ENCODE data around the gene ITGB8. TPM values are rescaled to one million over a fixed set of nuclear protein-coding genes. Genes with fewer than 3 reads are reported as not detected.

ITGB8 gene
- total and polyA plus RNA-seq, 9 of the 15 experiments (the other 6 are each of a cell fraction or from before 2014, with no cell fraction given), result under 0.01 to 0.03 (median 0.02) TPM; not detected in 6

DNA sequence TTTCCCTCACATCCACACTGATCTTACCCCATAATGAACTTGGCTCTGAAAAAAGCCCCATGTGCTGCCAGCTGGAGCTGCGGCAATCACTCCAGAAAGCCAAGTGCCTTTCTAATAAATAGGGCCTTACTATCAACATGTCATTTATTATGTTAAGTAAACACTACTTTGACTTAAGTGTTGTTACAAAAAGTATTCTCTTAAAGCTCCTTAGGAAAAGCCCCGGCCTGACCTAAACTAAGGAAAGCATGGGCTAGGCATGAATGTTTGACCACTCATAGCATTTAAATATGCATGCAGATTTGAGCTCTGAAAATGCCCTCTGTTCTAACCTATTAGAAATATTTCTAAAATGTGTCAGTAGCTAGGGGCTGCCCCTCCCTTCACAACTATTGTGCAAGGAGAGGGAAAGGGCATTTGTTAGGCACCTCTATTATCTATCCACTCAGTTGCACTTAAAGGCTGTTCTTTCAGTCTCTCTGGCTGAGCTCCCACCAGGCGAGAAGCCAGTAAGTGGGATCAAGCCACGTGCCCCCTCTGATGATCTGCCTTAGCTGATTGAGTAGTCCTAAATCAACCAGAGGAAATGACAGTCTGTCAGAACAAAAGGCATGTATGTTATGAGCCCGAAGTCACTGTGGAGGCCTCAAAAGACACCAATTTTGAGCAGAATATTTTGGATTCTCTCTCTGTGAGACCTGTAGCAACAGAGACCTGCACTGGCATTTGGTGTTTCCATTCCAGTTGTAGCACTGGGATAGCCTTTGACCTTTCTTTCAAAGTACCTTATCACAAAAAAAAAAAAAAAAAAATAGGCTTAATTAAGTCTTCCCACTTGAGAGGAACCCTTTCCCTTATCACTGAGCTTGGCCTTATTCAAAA is 77.1 kb downstream of the ITGB8 start:
- DNase-seq (ENCODE audit: extremely low read depth in 1 of 4, low spot score in 3 of 4), result no peak
- in situ Hi-C loops (cut with MboI), result no loop called here
- Histone ChIP-seq H2AFZ (ENCODE audit: low read depth, low read length) (no peak overlapping the region), H3K4me3 (no peak overlapping the region), H3K4me2 (ENCODE audit: insufficient read depth, low read length) (no peak overlapping the region), H3K9ac (ENCODE audit: insufficient read depth in 1 of 2, low read depth in 2 of 2, low read length in 2 of 2) (no peak overlapping the region), H3K27ac (ENCODE audit: extremely low read depth, low read depth, low read length) (no peak overlapping the region), H3K9me3 (replicated peaks; ENCODE audit: control insufficient read depth, insufficient read depth, low read depth, low read length) (no peaks in the 10 kb centered on the region), H4K20me1 (replicated peaks; ENCODE audit: control insufficient read depth, insufficient read depth, low read length) (no peaks in the 10 kb centered on the region), H3K27me3 (ENCODE audit: control insufficient read depth in 2 of 2, insufficient read depth in 2 of 2, low read length in 2 of 2) (no peaks in the 10 kb centered on the region), H3K36me3 (ENCODE audit: control insufficient read depth, insufficient read depth, low read length) (no peaks in the 10 kb centered on the region), H3K9me1 (ENCODE audit: control insufficient read depth, insufficient read depth, low read length) (no peaks in the 10 kb centered on the region), H3K79me2 (ENCODE audit: control insufficient read depth, insufficient read depth, low read length) (no peaks in the 10 kb centered on the region), H3K4me1 (replicated peaks in 1 of 2; ENCODE audit: control insufficient read depth in 2 of 2, insufficient read depth in 2 of 2, low read length in 2 of 2) (no peaks in the 10 kb centered on the region)
- no TSS peak for BruUV-seq (replicated peaks)
- POLR2A ChIA-PET, result no interaction called here
- no peak for ATAC-seq
- CTCF ChIA-PET (ENCODE audit: low intra/inter-chr PET ratio), result no interaction called here
- WGBS (ENCODE audit: insufficient coverage, low coverage, missing lambda C conversion rate), result 3% methylated on average over 5 of the region's 5 CpGs
- intact Hi-C loops (cut with micrococcal nuclease), result no loop called here
- FAIRE-seq, result no peak
- TF ChIP-seq PTRF (tag; IDR thresholded peaks at IDR 0.05) (no peak), ZNF764 (CRISPR knock-in tag; IDR thresholded peaks at IDR 0.05; ENCODE audit: low read depth) (no peak), MAFG (tag; conservative IDR thresholded peaks at IDR 0.05) (no peak), EWSR1 (IDR thresholded peaks at IDR 0.05; ENCODE audit: borderline replicate concordance, low read depth, partially characterized antibody) (no peak)
- TF ChIP-seq, protein P1, sequence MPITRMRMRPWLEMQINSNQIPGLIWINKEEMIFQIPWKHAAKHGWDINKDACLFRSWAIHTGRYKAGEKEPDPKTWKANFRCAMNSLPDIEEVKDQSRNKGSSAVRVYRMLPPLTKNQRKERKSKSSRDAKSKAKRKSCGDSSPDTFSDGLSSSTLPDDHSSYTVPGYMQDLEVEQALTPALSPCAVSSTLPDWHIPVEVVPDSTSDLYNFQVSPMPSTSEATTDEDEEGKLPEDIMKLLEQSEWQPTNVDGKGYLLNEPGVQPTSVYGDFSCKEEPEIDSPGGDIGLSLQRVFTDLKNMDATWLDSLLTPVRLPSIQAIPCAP (CRISPR knock-in tag; IDR thresholded peaks at IDR 0.05; ENCODE audit: borderline replicate concordance), result no peak
- TF ChIP-seq, protein P2, sequence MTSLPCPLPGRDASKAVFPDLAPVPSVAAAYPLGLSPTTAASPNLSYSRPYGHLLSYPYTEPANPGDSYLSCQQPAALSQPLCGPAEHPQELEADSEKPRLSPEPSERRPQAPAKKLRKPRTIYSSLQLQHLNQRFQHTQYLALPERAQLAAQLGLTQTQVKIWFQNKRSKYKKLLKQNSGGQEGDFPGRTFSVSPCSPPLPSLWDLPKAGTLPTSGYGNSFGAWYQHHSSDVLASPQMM (CRISPR knock-in tag; IDR thresholded peaks at IDR 0.05), result no peak
